ENCODE results near the gene KATNB1.

KATNB1 gene

DNA sequence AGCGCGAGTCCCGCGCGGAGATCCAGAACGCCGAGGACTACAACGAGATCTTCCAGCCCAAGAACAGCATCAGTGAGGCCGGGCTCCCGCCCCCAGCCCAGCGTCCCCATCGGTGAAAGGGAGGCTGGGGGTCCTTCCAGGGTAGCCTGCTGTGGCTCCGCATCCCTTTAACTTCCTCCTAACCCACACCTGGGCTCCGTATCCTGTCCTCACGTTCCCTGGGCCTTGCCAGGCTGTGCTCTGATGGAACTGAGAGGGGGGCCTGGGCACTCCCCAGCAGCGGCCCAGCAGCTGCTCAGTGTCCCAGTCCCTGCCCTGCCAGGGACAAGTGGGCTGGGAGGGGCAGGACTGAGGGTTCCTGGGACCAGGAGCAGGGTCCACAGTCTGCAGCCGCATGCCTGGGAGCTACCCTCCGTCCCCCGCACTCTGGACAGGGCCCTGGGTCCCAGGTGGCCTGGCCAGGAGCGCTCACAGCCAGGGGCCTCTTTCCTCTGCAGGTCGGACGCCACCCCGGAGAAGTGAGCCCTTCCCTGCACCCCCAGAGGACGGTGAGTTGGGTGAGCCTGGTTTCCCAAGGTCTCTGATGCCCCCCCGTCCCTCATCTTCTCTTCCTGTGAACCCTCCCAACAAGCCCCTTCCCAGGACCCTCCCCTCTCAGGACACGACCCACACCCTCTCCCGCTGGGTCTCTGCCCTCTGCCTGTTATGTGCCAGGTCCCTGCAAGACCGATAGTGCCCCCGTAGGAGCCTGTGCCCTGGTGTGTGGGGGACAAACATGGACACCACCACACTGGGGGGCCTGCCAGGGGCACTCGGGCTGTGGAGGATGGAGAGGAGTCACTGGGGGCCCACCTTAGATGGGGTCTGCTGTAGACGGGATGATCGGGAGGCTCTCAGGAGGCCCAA lies 18.1 kb downstream of the KATNB1 start:
- POLR2A ChIA-PET = no interaction called here
- CTCF ChIA-PET = no interaction called here
- DNase-seq (ENCODE audit: extremely low spot score) = no peak
- no peak for TF ChIP-seq TARDBP (IDR thresholded peaks at IDR 0.05)
- no peak for TF ChIP-seq L3MBTL2 (conservative IDR thresholded peaks at IDR 0.05)
- no peak for TF ChIP-seq NFRKB (IDR thresholded peaks at IDR 0.05)
- TF ChIP-seq HDGF (IDR thresholded peaks at IDR 0.05; ENCODE audit: borderline replicate concordance) = no peak
- no peak for TF ChIP-seq FOXK2 (IDR thresholded peaks at IDR 0.05)
- TF ChIP-seq FOXA1 (IDR thresholded peaks at IDR 0.05) = no peak

DNA sequence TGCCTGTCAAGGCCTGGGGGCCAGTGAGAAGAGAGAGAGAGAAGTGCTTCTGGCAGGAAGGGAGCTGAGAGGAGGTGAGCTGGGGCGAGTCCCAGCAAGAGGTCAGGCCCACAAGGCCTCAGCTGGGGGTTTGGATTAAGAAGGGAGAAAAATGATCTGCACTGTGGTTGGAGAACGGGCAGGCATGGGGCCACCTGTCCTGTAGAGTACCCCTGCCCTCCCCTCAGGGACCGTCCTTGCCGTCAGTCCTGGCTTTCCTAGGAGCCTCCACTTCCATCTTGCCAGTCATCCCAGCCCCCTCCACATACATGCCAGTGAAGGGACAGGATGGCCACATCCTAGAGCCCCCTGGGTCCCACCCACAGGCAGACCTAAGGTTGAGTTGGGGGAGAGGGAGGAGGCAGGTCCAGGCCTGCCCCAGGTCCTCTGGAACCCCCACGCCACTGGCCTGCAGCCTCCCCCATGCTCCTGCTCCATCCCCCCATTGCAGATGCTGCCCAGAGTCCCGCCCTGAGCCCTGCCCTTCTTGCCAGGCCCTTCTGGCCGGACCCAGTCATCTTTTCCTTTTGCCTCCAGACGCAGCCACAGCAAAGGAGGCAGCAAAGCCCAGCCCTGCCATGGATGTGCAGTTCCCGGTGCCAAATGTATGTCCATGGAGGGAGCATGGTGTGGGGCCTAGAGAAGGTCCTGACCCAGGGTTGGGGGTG lies 18.9 kb downstream of the KATNB1 start:
- TF ChIP-seq FOXA1 (IDR thresholded peaks at IDR 0.05) (no peak), BHLHE40 (IDR thresholded peaks at IDR 0.05; ENCODE audit: borderline replicate concordance) (no peak), CTBP1 (IDR thresholded peaks at IDR 0.05; ENCODE audit: borderline replicate concordance) (no peak), HDGF (IDR thresholded peaks at IDR 0.05; ENCODE audit: borderline replicate concordance) (no peak), ZNF384 (IDR thresholded peaks at IDR 0.05) (no peak), NFRKB (IDR thresholded peaks at IDR 0.05) (no peak), ELF4 (IDR thresholded peaks at IDR 0.05) (no peak), ARNT (IDR thresholded peaks at IDR 0.05) (no peak), SUZ12 (IDR thresholded peaks at IDR 0.05) (no peak), L3MBTL2 (conservative IDR thresholded peaks at IDR 0.05) (no peak), TARDBP (IDR thresholded peaks at IDR 0.05) (no peak), SP1 (IDR thresholded peaks at IDR 0.05) (no peak), FOXM1 (IDR thresholded peaks at IDR 0.05; ENCODE audit: borderline replicate concordance) (no peak), FOXK2 (IDR thresholded peaks at IDR 0.05) (no peak), LEF1 (IDR thresholded peaks at IDR 0.05; ENCODE audit: borderline replicate concordance) (no peak)
- TF ChIP-seq, protein P1, sequence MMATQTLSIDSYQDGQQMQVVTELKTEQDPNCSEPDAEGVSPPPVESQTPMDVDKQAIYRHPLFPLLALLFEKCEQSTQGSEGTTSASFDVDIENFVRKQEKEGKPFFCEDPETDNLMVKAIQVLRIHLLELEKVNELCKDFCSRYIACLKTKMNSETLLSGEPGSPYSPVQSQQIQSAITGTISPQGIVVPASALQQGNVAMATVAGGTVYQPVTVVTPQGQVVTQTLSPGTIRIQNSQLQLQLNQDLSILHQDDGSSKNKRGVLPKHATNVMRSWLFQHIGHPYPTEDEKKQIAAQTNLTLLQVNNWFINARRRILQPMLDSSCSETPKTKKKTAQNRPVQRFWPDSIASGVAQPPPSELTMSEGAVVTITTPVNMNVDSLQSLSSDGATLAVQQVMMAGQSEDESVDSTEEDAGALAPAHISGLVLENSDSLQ (IDR thresholded peaks at IDR 0.05) = no peak
- no peak for DNase-seq (ENCODE audit: extremely low spot score)
- ChIA-PET CTCF (no interaction called here), POLR2A (no interaction called here)

DNA sequence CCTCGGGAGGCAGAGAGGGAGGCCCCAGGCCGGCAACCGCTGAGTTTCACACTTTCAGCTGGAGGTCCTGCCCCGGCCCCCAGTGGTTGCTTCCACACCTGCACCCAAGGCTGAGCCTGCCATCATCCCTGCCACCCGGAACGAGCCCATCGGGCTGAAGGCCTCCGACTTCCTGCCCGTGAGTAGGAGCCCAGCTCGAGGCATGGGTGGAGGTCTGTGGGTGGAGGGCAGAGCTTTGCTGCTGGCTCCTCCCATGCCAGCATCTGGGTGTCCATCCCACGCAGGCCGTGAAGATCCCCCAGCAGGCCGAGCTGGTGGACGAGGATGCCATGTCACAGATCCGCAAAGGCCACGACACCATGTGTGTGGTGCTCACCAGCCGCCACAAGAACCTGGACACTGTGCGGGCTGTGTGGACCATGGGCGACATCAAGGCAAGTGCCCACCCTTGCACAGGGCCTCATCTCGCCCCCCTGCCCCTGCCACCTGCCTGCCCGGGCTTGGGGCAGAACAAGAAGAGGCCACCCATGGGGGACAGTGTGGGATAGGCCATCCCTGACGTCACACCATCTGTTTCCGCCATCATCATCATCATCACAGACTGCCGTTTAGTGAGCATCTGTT lies 19.6 kb downstream of the KATNB1 start:
- CTCF ChIA-PET = no interaction called here
- DNase-seq (ENCODE audit: extremely low spot score) = no peak
- POLR2A ChIA-PET = no interaction called here
- TF ChIP-seq FOXK2 (IDR thresholded peaks at IDR 0.05) (no peak), CTBP1 (IDR thresholded peaks at IDR 0.05; ENCODE audit: borderline replicate concordance) (no peak), NFRKB (IDR thresholded peaks at IDR 0.05) (no peak), ZNF384 (IDR thresholded peaks at IDR 0.05) (no peak), HDGF (IDR thresholded peaks at IDR 0.05; ENCODE audit: borderline replicate concordance) (no peak), FOXA1 (IDR thresholded peaks at IDR 0.05) (no peak), SUZ12 (IDR thresholded peaks at IDR 0.05) (no peak), SP1 (IDR thresholded peaks at IDR 0.05) (no peak), FOXM1 (IDR thresholded peaks at IDR 0.05; ENCODE audit: borderline replicate concordance) (no peak), LEF1 (IDR thresholded peaks at IDR 0.05; ENCODE audit: borderline replicate concordance) (no peak), TARDBP (IDR thresholded peaks at IDR 0.05) (no peak), BHLHE40 (IDR thresholded peaks at IDR 0.05; ENCODE audit: borderline replicate concordance) (no peak), ARNT (IDR thresholded peaks at IDR 0.05) (no peak), ELF4 (IDR thresholded peaks at IDR 0.05) (no peak), L3MBTL2 (conservative IDR thresholded peaks at IDR 0.05) (no peak)
- TF ChIP-seq, protein P1 (IDR thresholded peaks at IDR 0.05) = no peak

- DNase-seq (ENCODE audit: extremely low spot score) = no peak
- ChIA-PET CTCF (no interaction called here), POLR2A (interaction anchor here (1.8 kb wide), 1 partner anchor 20 kb away, joined by 8 read pairs; the partner anchor contains the start of gene KATNB1)
- TF ChIP-seq, protein P1 (IDR thresholded peaks at IDR 0.05) = no peak
- TF ChIP-seq ZNF384 (IDR thresholded peaks at IDR 0.05) = no peak
- TF ChIP-seq LEF1 (IDR thresholded peaks at IDR 0.05; ENCODE audit: borderline replicate concordance) = no peak
- no peak for TF ChIP-seq CTBP1 (IDR thresholded peaks at IDR 0.05; ENCODE audit: borderline replicate concordance)
- no peak for TF ChIP-seq ARNT (IDR thresholded peaks at IDR 0.05)
- TF ChIP-seq SUZ12 (IDR thresholded peaks at IDR 0.05) = no peak
- no peak for TF ChIP-seq ELF4 (IDR thresholded peaks at IDR 0.05)
- no peak for TF ChIP-seq SP1 (IDR thresholded peaks at IDR 0.05)
- TF ChIP-seq HDGF (IDR thresholded peaks at IDR 0.05; ENCODE audit: borderline replicate concordance) = no peak
- no peak for TF ChIP-seq L3MBTL2 (conservative IDR thresholded peaks at IDR 0.05)
- TF ChIP-seq BHLHE40 (IDR thresholded peaks at IDR 0.05; ENCODE audit: borderline replicate concordance) = no peak
- no peak for TF ChIP-seq TARDBP (IDR thresholded peaks at IDR 0.05)
- TF ChIP-seq FOXK2 (IDR thresholded peaks at IDR 0.05) = no peak
- TF ChIP-seq FOXM1 (IDR thresholded peaks at IDR 0.05; ENCODE audit: borderline replicate concordance) = no peak
- TF ChIP-seq NFRKB (IDR thresholded peaks at IDR 0.05) = no peak
- TF ChIP-seq FOXA1 (IDR thresholded peaks at IDR 0.05) = no peak
Observed at GRCh38 chr16:57755726-57756423, 20.3 kb downstream of the KATNB1 start.

Measured in HEK293T (cell line).